ENCODE measurements around the gene ABCC11.

Gene ABCC11

GRCh38 chr16:48128769-48129168, 118.6 kb downstream of the ABCC11 start:
- no peak for DNase-seq (ENCODE audit: low spot score)

DNA sequence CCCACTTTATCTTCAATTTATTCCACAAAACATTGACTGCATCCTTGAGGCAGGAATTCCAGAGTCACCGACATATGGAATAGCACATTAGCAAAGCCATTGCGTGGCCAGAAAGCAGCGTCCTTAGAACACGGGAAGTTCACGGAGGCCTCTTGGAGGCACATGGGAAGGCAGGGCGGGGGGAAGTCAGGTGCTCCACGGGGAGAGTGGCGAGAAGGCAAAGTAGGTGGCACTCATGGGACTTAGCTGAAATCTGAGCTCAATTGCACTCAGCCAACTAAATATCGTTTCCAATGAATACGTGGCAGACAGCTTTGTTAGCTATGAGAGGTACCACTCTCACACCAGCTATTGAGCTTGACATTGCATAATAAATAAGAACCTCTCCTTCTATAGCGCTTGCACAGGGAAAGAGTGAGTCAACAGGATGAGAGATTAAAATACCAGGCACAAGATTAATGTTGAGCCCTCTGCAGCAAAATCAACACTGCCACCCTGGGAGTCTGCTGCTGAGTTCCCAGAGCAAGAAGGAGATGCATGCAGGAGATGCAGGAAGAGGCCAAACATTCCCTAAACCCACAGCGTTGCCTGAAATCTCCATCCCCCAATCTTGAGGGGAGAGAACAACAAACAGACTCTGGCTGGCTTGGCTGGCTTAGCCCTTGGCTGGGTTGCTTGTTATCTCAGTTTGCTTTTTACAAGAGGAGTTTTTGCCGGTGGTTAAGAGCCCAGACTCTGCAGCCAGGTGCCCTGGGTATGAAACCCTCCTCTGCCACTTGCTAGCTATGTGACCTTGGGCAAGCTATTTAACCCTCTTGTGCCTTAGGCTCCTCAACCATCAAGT, 120.3 kb downstream of the ABCC11 start:
- no peak for DNase-seq (ENCODE audit: low spot score)

GRCh38 chr16:48125888-48126287, 121.5 kb downstream of the ABCC11 start:
- DNase-seq (ENCODE audit: low spot score): no peak

- no peak for DNase-seq (ENCODE audit: low spot score)
Observed at GRCh38 chr16:48124266-48124665, 123.1 kb downstream of the ABCC11 start.

GRCh38 chr16:48123104-48123788, 124.1 kb downstream of the ABCC11 start:
- no peak for DNase-seq (ENCODE audit: low spot score)

DNA sequence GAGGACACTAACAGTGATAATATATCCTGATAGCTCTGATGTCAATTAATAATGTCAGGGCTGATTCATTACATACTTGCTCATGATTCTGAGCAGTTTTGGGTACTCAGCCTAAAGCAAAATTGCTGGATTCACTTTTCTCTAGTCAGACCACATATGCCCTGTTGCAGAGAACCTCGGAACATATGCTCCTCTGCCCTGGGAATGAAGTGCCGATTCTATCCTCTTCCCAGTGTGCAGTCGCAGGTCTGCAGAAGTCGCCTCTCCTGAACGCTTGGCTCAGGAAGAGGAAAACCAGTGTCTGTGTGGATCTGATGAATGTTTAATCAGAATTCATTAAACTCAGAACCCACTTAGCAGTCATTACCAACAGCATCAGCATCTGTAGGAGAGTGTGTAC, 126.1 kb downstream of the ABCC11 start:
- no peak for DNase-seq (ENCODE audit: low spot score)

DNA sequence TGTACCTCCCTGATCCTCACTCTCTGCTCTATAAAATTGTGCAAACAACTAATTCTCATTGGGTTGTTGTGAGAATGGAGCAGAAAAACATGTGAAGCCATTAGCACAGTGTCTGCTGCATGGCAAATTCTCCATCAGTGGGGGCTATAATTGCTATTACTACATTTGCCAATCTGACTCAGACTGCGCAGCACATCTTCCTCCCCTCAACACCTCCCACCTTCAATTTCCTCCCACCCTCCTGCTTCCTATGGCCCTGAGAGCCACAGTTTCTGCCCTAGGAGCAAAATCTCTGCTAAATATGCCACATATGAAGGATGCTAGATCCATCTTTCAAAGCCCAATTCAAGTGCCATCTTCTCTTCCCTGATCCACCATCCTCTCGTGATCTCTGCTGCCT, 128.5 kb downstream of the ABCC11 start:
- no peak for DNase-seq (ENCODE audit: low spot score)

DNA sequence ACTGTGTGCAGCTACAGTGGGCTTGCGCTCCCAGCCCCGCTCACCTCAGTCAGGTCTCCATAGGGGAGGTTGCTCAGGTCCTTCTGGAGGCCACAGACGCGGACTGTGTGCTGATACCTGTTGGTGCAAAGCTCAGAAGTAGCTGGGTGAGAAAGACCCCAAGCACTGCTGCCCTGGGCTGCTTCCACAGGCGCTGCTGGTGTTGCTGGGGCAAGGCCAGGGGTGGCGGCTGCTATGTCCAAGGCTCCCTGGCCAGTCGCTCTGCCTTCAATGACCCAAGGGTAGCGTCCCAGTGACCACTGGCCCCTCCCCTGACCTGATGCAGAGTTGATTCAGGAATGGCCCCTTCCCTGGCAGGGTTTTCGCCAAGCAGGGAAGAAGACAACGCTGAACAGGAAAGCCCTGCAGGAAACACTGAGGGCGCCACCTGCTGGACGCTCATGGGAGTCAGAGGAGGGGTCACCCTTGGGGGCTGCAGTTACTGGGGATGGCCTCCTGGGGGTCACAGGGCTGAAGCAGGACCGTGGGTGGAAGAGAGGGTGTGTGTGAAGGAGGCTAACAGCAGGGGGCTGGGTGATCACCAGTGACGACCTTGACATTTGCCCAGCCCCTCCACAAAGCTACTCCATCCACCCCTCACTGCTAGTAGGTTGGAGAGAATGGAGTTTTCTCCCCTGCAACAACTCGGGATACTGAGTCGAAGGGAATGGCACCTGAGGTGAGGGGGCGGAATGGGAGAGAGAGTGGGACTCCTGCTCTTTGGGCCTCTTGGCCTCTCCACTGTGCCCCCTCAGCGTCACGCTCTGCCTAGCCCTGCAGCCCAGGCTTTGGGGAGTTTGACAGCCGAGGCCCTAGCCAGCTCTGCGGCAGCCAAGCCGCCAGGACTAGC, 129.9 kb downstream of the ABCC11 start:
- DNase-seq (ENCODE audit: low spot score): peak; percentile 76
